Muscle of leg (tissue), 11 donors: ENCODE data around the gene TMEM42. TPM values are rescaled to one million over a fixed set of nuclear protein-coding genes. Genes with fewer than 3 reads are reported as not detected.

ENCODE experiments used
- DNase-seq: peaks from one replicate; pipeline ENCODE4 v3.0.0; 2013
- H3K27ac ChIP-seq: one replicate; pipeline ENCODE4 v1.5.1; 2013; ENCODE audit warnings: mild to moderate bottlenecking, low read length, control low read depth
- H3K27me3 ChIP-seq: one replicate; pipeline ENCODE4 v1.6.1; 2013; ENCODE audit warnings: low read length; ENCODE audit not compliant: control insufficient read depth, insufficient read depth
- H3K36me3 ChIP-seq: one replicate; pipeline ENCODE4 v1.6.1; 2013; ENCODE audit warnings: low read length; ENCODE audit not compliant: control insufficient read depth, insufficient read depth
- H3K4me1 ChIP-seq: one replicate; pipeline ENCODE4 v1.6.1; 2013; ENCODE audit warnings: low read length; ENCODE audit not compliant: control insufficient read depth, insufficient read depth
- H3K4me3 ChIP-seq: one replicate; pipeline ENCODE4 v1.5.1; 2013; ENCODE audit warnings: low read length, control low read depth
- H3K9me3 ChIP-seq: replicated peaks from 2 replicates; pipeline ENCODE4 v1.6.1; 2013; ENCODE audit warnings: low read depth, low read length; ENCODE audit not compliant: control insufficient read depth
- WGBS: methylation state at CpG from one replicate; pipeline ENCODE4 v1.1.5; 2013; ENCODE audit warnings: missing lambda C conversion rate; ENCODE audit not compliant: insufficient coverage; 5-methylcytosine and 5-hydroxymethylcytosine counted together
- polyA plus RNA-seq, 8 donors: library from polyadenylated mRNA; unstranded; fragments of 120-200 nt; gene quantifications; one replicate each; pipeline versions ENCODE4 v1.2.1 to v1.2.3, GENCODE V29; 2013; ENCODE audit warnings: inconsistent platforms in 1 of 8, low replicate concordance in 1 of 8; ENCODE audit not compliant: insufficient read length in 8 of 8, insufficient read depth in 1 of 8
- total RNA-seq: library from RNA; stranded (reverse); fragments of 120-200 nt; gene quantifications from one replicate; pipeline ENCODE4 v1.2.4, GENCODE V29; 2013

TMEM42 gene
- total and polyA plus RNA-seq, 9 donors, result 11.9 to 15.6 (median 14.1) TPM

DNA sequence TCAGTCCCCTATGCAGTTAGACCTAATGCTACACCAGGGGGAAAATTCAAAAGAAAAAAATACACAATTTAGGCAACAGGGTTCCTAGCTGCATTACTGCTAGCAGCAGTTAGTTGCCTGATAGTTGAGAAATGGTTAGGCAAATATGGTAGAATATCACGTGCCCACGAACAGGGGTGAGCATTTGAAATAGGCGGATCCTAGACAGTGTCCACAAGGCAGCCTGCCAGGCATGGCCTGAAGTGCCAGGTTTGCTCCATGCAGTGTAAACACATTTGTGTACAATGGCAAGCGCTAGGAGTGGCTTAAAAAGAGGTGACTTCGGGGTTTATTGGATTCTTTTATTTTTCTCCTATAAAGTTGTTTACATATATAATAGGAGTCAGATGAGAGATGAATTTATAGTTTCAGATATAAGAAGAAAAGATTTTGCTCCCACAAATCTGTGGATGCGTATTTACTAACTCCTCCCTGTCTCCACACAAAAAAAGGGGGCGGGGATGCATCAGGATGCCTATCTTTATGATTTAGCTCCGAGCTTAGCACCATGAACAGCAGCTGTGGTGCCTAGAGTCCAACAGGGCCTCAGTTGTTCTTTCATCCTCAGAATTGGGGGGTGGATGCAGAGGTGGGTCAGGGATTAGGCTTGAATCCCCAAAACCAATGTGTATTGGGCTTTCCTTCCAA lies 8.8 kb downstream of the TMEM42 start:
- Histone ChIP-seq H3K27me3 (no peaks in the 10 kb centered on the region), H3K4me3 (no peak overlapping the region), H3K27ac (no peak overlapping the region), H3K4me1 (peaks cover 3% of the 10 kb centered on the region), H3K9me3 (no peaks in the 10 kb centered on the region), H3K36me3 (peaks cover 3% of the 10 kb centered on the region)
- 85% methylated on average over 5 of the region's 8 CpGs for WGBS
- no peak for DNase-seq

- H3K4me3 ChIP-seq, result no peak within 1 kb of the TSS
- 100% methylated on average over 1 of the region's 5 CpGs for WGBS
- no peaks in the 10 kb centered on the region for H3K36me3 ChIP-seq
- DNase-seq, result no peak
- no peaks in the 10 kb centered on the region for H3K27me3 ChIP-seq
- H3K4me1 ChIP-seq, result no peaks in the 10 kb centered on the region
- H3K27ac ChIP-seq, result no peak within 1 kb of the TSS
- H3K9me3 ChIP-seq, result no peaks in the 10 kb centered on the region
Observed at GRCh38 chr3:44874308-44874707, 12.6 kb downstream of the TMEM42 start, which contains the start of gene TGM4. TSS of gene TGM4 (plus strand) at chr3:44874608. CDS start at chr3:44874679, 71 bp downstream.

DNA sequence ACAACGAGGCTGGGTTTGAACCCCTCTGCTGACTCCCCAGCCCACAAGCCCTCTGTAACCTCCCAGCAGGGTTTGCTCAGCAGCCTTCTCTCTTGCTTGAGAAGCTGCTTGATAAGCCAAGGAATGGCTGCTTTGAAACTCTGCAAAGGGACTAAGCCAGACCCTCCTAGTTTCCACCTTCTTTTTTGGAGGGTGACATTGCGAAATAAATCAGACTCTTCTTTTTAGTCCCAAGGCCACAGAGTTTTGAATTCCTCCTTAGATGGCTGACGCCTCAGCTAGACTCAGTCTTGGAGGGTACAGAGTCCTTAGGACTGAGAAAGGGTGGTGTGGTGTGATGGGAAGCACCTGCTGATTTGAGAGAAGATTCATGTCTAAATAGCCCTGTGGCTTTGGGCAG lies 13.9 kb downstream of the TMEM42 start:
- no peak for DNase-seq
- 77% methylated on average over 2 of the region's 3 CpGs for WGBS
- no peak overlapping the region for H3K27ac ChIP-seq
- no peak overlapping the region for H3K4me3 ChIP-seq
- H3K36me3 ChIP-seq, result no peaks in the 10 kb centered on the region
- H3K4me1 ChIP-seq, result no peaks in the 10 kb centered on the region
- no peaks in the 10 kb centered on the region for H3K27me3 ChIP-seq
- no peaks in the 10 kb centered on the region for H3K9me3 ChIP-seq

DNA sequence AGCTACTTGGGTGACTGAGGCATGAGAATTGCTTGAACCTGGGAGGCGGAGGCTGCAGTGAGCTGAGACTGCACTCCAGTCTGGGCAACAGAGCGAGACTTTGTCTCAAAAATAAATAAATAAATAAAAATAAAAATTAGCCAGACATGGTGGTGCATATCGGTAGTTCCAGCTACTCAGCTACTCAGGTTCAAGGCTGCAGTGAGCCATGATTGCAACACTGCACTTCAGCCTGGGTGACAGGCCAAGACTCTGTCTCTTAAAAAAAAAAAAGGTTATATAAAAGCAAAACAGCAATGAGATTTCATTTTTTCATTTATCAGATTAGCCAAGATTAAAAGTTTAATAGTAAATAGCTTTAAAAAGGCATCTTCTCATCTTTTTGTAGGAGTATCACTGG lies 15.6 kb downstream of the TMEM42 start:
- Histone ChIP-seq H3K36me3 (no peaks in the 10 kb centered on the region), H3K27ac (no peak overlapping the region), H3K27me3 (no peaks in the 10 kb centered on the region), H3K4me3 (no peak overlapping the region), H3K4me1 (no peaks in the 10 kb centered on the region), H3K9me3 (no peaks in the 10 kb centered on the region)
- WGBS, result 100% methylated on average over 1 of the region's 3 CpGs
- DNase-seq, result no peak

DNA sequence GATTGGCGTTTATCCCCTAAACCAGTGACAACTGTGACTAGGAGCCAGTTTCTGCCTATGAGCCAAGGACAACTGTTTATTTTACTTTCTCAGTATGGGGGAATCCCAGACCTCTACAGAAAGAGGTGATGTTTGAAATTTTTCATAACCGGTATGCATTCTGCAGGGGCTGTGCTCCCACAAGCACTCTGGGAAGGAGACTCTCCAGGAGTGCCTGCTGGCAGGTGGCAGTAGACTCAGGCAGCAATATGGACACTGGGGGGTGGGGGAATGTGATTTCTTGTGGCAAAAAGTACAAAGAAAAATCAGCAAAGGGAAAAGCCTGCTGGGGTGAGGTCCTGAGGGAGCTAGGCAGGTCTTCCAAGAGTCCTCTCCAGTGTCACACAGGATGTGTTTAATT lies 18.6 kb downstream of the TMEM42 start:
- Histone ChIP-seq H3K4me1 (peaks cover 6% of the 10 kb centered on the region), H3K36me3 (no peaks in the 10 kb centered on the region), H3K27ac (no peak overlapping the region), H3K27me3 (no peaks in the 10 kb centered on the region), H3K4me3 (no peak overlapping the region), H3K9me3 (no peaks in the 10 kb centered on the region)
- DNase-seq, result no peak
- WGBS, result 92% methylated on average over 2 of the region's 2 CpGs

- Histone ChIP-seq H3K27ac (no peak overlapping the region), H3K9me3 (no peaks in the 10 kb centered on the region), H3K4me1 (peaks cover 6% of the 10 kb centered on the region), H3K27me3 (peaks cover 5% of the 10 kb centered on the region), H3K36me3 (no peaks in the 10 kb centered on the region), H3K4me3 (no peak overlapping the region)
- 94% methylated on average over 3 of the region's 5 CpGs for WGBS
- DNase-seq, result no peak
Observed at GRCh38 chr3:44883213-44883955, 21.7 kb downstream of the TMEM42 start.

DNA sequence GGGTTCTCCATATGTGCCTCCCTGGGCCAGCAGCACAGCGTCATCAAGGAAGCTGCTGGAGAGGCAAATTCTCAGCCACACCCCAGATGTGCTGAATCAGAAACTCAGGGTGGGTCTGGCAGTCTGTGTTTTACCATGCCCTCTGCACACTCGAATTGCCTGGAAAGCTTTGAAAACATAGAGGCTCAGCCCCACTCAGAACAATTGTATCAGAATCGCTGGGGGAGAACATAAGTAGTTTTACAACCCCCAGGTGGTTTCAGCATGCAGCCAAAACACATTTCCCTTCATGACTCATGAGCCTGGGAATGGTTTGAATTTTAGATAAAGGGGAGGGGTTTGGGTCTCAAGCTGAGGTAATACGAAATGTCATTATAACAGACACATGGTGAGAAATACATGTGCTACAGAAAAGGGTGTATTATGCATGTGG lies 22.3 kb downstream of the TMEM42 start:
- 7% methylated on average over 2 of the region's 4 CpGs for WGBS
- Histone ChIP-seq H3K27ac (no peak overlapping the region), H3K9me3 (no peaks in the 10 kb centered on the region), H3K4me3 (no peak overlapping the region), H3K4me1 (peaks cover 6% of the 10 kb centered on the region), H3K27me3 (peaks cover 5% of the 10 kb centered on the region), H3K36me3 (no peaks in the 10 kb centered on the region)
- peak; percentile 89 for DNase-seq

DNA sequence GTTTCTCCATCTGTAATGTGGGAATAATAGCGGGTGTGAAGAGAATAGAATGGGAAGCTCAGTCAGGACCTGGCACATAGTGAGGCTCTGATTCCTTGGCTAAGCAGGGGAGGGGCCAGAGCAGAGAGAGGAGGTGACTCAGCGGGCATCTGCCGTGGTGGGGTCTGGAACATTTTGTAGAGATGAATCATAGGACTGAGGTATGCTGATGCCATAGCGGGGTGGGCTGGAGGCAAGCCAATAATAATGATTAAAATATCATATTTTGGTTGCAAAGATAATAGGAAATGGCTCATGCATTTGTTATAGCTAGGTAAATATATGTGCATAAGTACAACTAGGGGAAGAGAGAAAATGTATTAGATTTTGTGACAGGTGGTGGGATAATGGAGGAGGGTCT lies 23.9 kb downstream of the TMEM42 start:
- Histone ChIP-seq H3K27me3 (peaks cover 5% of the 10 kb centered on the region), H3K27ac (no peak overlapping the region), H3K4me1 (peaks cover 6% of the 10 kb centered on the region), H3K36me3 (no peaks in the 10 kb centered on the region), H3K9me3 (no peaks in the 10 kb centered on the region), H3K4me3 (no peak overlapping the region)
- 60% methylated on average over 1 of the region's 4 CpGs for WGBS
- DNase-seq, result no peak

DNA sequence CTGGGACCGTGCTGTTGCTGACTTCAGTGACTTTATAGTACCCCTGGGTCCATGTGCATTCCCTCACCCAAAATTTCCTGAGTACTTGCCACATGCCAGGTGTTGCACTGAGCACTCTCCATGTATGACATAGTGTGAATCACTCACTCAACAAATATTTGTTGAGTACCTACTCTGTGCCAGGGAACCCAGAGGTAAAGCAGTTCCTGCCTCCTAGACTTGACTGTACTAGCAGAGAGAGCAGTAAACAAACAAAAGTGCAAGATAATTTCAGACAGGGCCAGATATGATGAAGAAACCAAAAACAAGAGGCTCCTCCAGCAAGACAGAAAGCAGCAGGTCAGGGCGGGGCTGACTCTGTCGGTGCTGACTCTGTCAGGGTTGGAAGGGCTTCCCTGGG lies 24.8 kb downstream of the TMEM42 start:
- no peaks in the 10 kb centered on the region for H3K36me3 ChIP-seq
- H3K4me1 ChIP-seq, result peaks cover 6% of the 10 kb centered on the region
- no peaks in the 10 kb centered on the region for H3K9me3 ChIP-seq
- H3K27me3 ChIP-seq, result peaks cover 5% of the 10 kb centered on the region
- H3K4me3 ChIP-seq, result no peak overlapping the region
- no peak for DNase-seq
- no peak overlapping the region for H3K27ac ChIP-seq
- WGBS, result 65% methylated on average over 3 of the region's 3 CpGs

DNA sequence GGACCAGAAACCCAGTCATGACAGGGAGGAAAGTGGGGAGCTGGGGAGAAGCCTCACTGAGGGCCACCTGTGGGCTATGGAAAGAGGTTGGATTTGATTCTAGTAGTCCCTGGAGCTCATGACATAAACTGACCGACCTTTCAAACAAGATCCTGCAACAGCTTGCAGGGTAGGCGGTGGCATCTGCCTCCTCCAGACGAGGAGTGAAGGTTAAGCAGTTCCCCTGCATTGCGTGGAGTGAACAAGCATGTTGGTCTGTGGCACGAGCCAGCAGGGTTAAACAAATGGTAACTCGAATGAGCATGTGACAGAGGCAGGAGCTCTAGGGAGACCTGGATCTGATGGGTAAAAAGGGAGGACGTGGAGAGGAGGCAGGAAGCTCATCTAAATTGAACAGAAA lies 25.4 kb downstream of the TMEM42 start:
- Histone ChIP-seq H3K27ac (no peak overlapping the region), H3K36me3 (no peaks in the 10 kb centered on the region), H3K9me3 (no peaks in the 10 kb centered on the region), H3K27me3 (peaks cover 5% of the 10 kb centered on the region), H3K4me3 (no peak overlapping the region), H3K4me1 (peaks cover 6% of the 10 kb centered on the region)
- no peak for DNase-seq
- WGBS, result 70% methylated on average over 7 of the region's 7 CpGs
